ENCODE measurements around the gene CAMK2B.

DNA sequence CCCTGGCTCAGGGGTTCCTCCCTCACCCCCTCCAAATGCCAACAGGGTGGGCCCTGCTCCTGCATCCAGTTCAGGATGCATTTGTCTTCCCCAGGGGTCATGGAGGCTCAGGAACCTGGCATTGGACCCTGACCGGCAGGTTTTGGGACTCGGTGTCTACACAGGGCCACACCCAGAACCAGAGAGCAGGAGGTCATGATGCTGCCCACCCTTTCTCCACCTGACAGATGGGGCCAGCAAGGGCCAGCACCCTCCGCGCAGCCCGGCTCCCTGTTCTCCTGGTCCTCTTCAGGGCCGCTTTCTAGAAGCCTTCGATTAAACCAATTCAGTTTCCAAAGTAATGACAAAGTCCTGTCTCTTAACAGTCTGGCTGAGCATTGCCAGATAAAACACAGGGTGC, 50.2 kb downstream of the CAMK2B start:
- TF ChIP-seq CTCF (IDR thresholded peaks at IDR 0.05; ENCODE audit: low read length) (no peak), EZH2 (optimal IDR thresholded peaks at IDR 0.05; ENCODE audit: low read depth, low read length) (no peak)

Measured in MM.1S (cell line).